Measurements from ENCODE around the gene NIBAN1.

Gene NIBAN1

GRCh38 chr1:184945029-184945428 is 29.3 kb downstream of the NIBAN1 start:
- no peak for DNase-seq (ENCODE audit: low spot score)

- no peak for DNase-seq (ENCODE audit: low spot score)
These were observed 30.3 kb downstream of the NIBAN1 start for GRCh38 chr1:184943998-184944397.

DNA sequence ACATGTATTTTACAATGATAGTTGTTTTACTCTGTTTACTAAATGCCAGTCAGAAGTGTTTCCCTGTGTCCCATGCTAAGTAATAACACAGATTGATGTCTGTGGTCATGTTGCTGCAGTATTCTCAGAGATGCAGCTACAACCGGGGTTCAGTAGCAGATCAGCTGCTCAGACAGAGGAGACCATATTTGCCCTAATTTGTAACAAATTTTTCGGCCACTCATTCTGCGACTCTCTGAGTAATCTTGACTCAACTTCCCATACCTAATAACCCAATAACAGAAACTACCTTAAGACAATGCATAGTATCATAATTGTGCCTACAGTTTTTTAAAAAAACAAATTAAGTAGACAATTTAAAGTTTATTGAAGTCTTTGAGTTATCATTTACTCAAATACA is 32.6 kb downstream of the NIBAN1 start:
- DNase-seq (ENCODE audit: low spot score): no peak

DNA sequence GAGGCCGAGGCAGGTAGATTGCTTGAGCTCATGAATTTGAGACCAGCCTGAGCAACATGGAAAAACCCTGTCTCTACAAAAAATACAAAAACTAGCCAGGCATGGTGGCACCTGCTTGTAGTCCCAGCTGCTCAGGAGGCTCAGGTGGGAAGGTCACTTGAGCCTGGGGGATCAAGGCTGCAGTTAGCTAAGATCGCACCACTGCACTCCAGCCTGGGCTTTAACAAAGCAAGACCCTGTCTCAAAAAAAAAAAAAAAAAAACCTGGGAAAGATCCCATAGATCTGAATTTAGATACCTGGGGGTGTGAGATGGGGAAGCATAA is 32.9 kb downstream of the NIBAN1 start:
- DNase-seq (ENCODE audit: low spot score): no peak

DNA sequence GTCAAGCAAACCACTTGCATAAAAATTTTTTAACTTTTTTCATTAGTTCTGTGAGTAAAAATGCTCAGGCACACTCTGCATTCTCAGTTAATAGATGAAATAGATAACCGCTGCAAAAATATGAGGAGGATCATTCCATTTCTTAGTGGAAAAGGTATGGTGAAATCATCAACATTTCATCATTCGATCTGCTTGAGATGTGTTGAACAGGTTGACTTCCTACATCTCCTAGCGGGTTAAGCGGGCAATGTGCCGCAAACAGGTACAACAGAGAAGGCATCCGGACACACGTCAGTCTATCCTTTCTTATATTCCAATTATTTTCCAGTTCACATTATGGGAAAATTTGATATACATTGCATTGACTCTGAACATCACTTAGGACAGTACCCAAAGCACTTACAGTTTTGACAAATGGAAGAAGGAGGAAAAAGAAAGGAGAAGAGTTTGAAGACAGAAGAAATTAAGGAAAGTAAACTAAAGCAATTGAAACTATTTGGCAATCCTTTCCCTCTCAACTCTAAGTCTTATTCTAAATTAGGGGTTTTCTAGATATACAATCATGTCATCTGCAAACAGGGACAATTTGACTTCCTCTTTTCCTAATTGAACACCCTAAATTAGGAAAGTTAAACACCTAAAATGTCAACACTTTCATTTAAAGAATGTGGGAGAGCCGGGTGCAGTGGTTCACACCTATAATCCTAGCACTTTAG is 33.5 kb downstream of the NIBAN1 start:
- DNase-seq (ENCODE audit: low spot score): no peak

GRCh38 chr1:184940226-184940625 is 34.1 kb downstream of the NIBAN1 start:
- no peak for DNase-seq (ENCODE audit: low spot score)

- DNase-seq (ENCODE audit: low spot score): no peak
These were observed 36.6 kb downstream of the NIBAN1 start for GRCh38 chr1:184937729-184938128.

DNA sequence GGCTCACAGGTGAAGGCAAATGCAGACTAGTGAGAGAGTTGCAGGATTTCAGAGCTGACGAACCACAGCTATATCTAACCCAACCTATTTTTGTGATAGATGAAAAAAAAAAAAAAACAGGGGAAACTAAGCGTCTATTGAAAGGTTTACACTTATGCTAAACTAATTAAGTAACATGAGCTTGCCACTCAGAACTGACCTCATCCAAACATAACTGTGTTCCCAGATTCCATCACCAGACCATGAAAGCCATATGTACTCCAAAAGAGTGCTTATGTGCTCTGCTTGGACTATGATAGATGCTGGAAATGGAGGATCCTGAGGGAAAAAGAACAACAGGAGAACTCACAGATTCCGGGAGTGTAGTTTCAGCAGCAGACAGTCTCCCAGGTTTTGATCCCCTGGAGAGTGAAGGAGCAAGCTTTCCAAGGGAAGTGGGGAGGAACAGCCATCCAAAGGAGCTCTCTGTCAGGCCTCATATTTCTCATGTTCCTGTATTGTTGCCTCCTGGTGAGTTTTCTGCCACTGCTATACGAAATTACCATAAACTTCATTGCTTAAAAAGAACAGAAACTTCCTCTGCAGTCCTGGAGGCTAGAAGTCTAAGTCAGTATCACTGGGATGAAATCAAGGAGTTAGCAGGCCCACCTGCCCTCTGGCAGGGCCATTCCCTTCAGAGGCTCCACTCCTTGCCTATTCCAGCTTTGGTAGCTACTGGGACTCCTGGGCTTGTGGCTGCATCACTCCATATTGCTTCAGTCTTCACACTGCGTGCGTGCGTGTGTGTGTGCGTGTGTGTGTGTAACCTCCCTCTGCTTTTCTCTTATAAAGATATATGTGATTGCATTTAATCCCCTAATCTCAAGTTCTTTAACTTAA is 38.1 kb downstream of the NIBAN1 start:
- DNase-seq (ENCODE audit: low spot score): no peak

GRCh38 chr1:184933944-184934343 is 40.4 kb downstream of the NIBAN1 start:
- no peak for DNase-seq (ENCODE audit: low spot score)

- no peak for DNase-seq (ENCODE audit: low spot score)
These were observed 42.0 kb downstream of the NIBAN1 start for GRCh38 chr1:184932319-184932718.

DNA sequence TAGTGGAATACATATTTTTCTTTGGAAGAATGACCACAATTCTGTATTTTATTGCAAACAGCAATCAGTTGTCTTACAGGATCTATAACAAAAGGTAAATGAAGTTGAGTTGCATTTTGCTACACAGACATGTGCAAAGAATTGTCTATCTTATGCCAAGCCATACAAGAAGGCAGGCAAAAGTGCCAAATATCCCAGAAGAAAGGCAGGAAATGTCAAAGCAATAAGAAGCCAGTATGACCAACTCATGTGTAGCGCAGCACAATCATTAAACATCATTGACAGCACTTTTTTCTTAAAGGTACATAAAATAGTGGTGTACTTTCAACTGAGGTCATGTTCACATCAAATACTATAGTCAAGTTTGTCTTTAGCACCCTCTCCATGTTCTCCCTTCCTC is 42.7 kb downstream of the NIBAN1 start:
- DNase-seq (ENCODE audit: low spot score): no peak

DNA sequence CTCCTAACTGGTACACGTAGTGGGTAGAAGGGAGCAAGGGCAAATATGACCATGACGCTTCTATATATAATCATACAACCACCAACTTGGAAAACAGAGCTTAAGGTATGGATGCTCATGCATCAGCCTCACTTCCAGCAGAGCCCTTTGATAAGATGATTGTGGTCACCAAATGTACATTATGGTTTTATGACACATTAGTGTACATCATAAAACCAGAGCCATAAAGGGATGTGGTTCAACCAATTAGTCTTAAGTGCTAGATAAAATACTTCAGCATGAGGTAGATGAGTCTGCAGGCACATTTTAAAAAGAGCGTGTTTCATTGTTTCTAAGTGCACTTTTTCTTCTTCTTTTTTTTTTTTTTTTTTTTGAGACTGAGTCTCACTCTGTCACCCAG is 43.7 kb downstream of the NIBAN1 start:
- no peak for DNase-seq (ENCODE audit: low spot score)

DNA sequence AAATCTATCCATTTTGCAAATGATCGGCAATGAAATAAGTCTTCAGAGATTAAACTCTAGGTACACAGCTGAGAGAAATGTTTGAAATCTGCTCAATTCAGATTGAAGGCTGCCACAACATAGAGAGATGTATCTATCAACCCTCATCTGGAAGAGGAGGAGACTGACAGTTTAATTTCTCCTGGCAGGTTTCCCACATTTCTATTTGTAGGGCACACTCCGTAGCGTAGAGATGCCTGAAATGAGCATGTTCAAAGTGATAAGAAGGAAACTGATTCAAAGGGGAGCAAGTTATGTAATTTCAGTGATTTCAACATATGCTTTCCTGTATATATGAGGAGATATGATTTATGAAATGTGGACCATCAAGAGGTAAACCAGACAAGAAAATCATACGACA is 44.1 kb downstream of the NIBAN1 start:
- DNase-seq (ENCODE audit: low spot score): no peak

GRCh38 chr1:184929711-184930202 is 44.6 kb downstream of the NIBAN1 start:
- DNase-seq (ENCODE audit: low spot score): no peak

GRCh38 chr1:184928394-184928793 is 45.9 kb downstream of the NIBAN1 start:
- no peak for DNase-seq (ENCODE audit: low spot score)
